Renal cortex interstitium (tissue), 11 donors: ENCODE measurements around the gene UNC5CL. TPM values are rescaled to one million over a fixed set of nuclear protein-coding genes. Genes with fewer than 3 reads are reported as not detected.
A peak's percentile ranks its signal among the peaks of the same experiment; 100 is the strongest.

Source experiments
- DNase-seq, 11 donors: peaks; one replicate each; pipeline ENCODE4 v3.0.0-alpha.2; 2013; ENCODE audit warnings: low read depth in 9 of 11, low spot score in 4 of 11; ENCODE audit errors: extremely low read depth in 1 of 11
- polyA plus RNA-seq, 3 donors: library from polyadenylated mRNA; unstranded; fragments of 120-200 nt; gene quantifications; one replicate each; pipeline ENCODE4 v1.2.1, GENCODE V29; 2013; ENCODE audit not compliant: insufficient read length in 3 of 3

Gene UNC5CL
- polyA plus RNA-seq, 3 donors: 4.9 to 16.2 (median 6.9) TPM

GRCh38 chr6:40989204-40990169, 49.5 kb downstream of the UNC5CL start:
- DNase-seq: no peak

- DNase-seq: no peak
Observed at GRCh38 chr6:40988634-40989033, 50.4 kb downstream of the UNC5CL start.

- peak in 2 of 11 donors; percentile 8 to 38 for DNase-seq
Observed at GRCh38 chr6:40986921-40987819, 51.9 kb downstream of the UNC5CL start.

GRCh38 chr6:40986364-40986763, 52.7 kb downstream of the UNC5CL start:
- DNase-seq: no peak

GRCh38 chr6:40983752-40984151, 55.3 kb downstream of the UNC5CL start:
- DNase-seq: no peak

GRCh38 chr6:40982917-40983316, 56.1 kb downstream of the UNC5CL start:
- DNase-seq: no peak

- DNase-seq: no peak
Observed at GRCh38 chr6:40978687-40979289, 60.2 kb downstream of the UNC5CL start.

- DNase-seq: no peak
Observed at GRCh38 chr6:40977695-40978094, 61.3 kb downstream of the UNC5CL start.

- no peak for DNase-seq
Observed at GRCh38 chr6:40977085-40977484, 61.9 kb downstream of the UNC5CL start.

Other genes with a start within 250 kb of the UNC5CL start
- 1 to 10 TPM in 1 of 3 donors, under 1 TPM in 2; 0.82 to 1.1 (median 0.86) TPM for gene TSPO2, start 3.2 kb upstream of the UNC5CL start, polyA plus RNA-seq
- gene APOBEC2, start 14.0 kb upstream of the UNC5CL start, polyA plus RNA-seq: under 1 TPM; 0.22 to 0.82 (median 0.26) TPM
- gene OARD1, start 33.1 kb upstream of the UNC5CL start, polyA plus RNA-seq: 10 to 100 TPM; 56.4 to 66.3 (median 59.2) TPM
- 10 to 100 TPM; 47.1 to 54.6 (median 53.3) TPM for gene NFYA, start 33.8 kb upstream of the UNC5CL start, polyA plus RNA-seq
- 1 to 10 TPM in 2 of 3 donors, under 1 TPM in 1; 0.45 to 1.2 (median 1.2) TPM for gene TREML1, start 115.1 kb upstream of the UNC5CL start, polyA plus RNA-seq
- gene TREM2, start 123.9 kb upstream of the UNC5CL start, polyA plus RNA-seq: under 1 TPM; 0.15 to 0.67 (median 0.65) TPM
- gene TREML2, start 161.9 kb upstream of the UNC5CL start, polyA plus RNA-seq: under 1 TPM; 0.06 to 0.18 (median 0.16) TPM
- gene TREML4, start 189.1 kb upstream of the UNC5CL start, polyA plus RNA-seq: not detected
- gene TREM1, start 247.5 kb upstream of the UNC5CL start, polyA plus RNA-seq: under 1 TPM; 0.07 to 0.42 (median 0.38) TPM